ENCODE measurements around the gene CYP46A1.

CYP46A1 gene

GRCh38 chr14:99644723-99645544 is 39.2 kb upstream of the CYP46A1 start, which contains the start of gene HHIPL1:
Gene HHIPL1 (plus strand): TSS chr14:99645129. CDS start chr14:99645208, 79 bp downstream.
- TF ChIP-seq NFIC (IDR thresholded peaks at IDR 0.05) (no peak), EP300 (IDR thresholded peaks at IDR 0.05; ENCODE audit: borderline replicate concordance) (no peak), CEBPB (IDR thresholded peaks at IDR 0.05) (no peak), CREB1 (IDR thresholded peaks at IDR 0.05; ENCODE audit: low read depth) (no peak), TAF1 (IDR thresholded peaks at IDR 0.05; ENCODE audit: low read depth) (no peak), YY1 (IDR thresholded peaks at IDR 0.05; ENCODE audit: low read depth) (no peak), USF1 (IDR thresholded peaks at IDR 0.05) (no peak), ZBTB7A (IDR thresholded peaks at IDR 0.05; ENCODE audit: low read depth) (no peak), EGR1 (IDR thresholded peaks at IDR 0.05) (0 out of 2 replicates have a peak, but pooled peaks have one; percentile 21), TEAD4 (IDR thresholded peaks at IDR 0.05) (no peak)
- TF ChIP-seq, protein P1, sequence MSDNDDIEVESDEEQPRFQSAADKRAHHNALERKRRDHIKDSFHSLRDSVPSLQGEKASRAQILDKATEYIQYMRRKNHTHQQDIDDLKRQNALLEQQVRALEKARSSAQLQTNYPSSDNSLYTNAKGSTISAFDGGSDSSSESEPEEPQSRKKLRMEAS (IDR thresholded peaks at IDR 0.05): peak; percentile 84

DNA sequence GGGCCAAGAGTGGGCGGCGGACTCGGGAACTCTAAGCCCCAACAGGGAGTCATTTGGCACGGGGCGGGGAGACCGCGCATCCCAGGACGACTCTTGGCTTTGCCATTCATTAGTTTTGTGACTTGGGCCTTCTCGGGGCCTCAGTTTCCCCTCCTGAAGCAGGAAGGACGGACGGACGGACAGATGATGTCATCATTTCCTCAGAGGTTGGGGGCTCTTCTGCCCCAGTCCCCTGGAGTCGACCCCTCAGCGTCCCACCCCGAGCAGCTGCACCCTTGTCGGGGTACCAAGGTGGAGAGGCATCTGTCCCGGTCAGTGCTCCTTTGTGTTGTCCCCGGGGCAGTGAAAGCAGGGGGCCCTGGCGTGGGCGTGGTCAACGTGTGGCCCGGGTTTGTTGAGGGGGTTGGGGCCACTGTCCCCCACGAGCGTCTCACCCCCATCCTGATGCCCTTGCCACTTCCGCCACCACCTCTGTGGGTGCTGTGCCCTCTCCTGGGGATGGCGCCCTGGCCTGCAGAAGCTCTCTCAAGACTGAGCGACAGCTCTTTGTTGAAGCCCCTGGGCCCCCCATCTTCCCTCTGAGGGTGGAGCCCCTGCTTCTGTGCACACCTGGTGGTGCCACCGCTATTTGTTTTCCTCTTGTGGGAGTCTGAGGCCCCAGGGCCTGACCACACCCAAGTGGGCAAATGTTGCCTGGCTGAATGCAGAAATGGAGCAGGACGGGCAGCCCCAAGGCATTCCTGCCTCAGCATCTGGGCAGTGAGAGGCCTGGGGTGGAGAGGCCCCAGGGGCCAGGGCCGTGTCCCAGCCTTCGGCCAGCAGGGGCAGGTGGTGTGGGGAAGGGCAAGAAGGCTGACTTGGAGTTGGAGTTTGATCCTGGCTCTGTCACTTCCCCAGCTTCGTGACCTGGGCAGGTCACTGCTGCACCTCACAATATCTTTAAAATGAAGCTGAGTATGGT is 38.3 kb upstream of the CYP46A1 start:
- TF ChIP-seq, protein P1 (IDR thresholded peaks at IDR 0.05): no peak
- TF ChIP-seq TEAD4 (IDR thresholded peaks at IDR 0.05) (no peak), FOXM1 (IDR thresholded peaks at IDR 0.05; ENCODE audit: borderline replicate concordance, low read depth) (no peak), CEBPB (IDR thresholded peaks at IDR 0.05) (no peak), YY1 (IDR thresholded peaks at IDR 0.05; ENCODE audit: low read depth) (no peak), RAD21 (IDR thresholded peaks at IDR 0.05; ENCODE audit: low read depth) (no peak), USF1 (IDR thresholded peaks at IDR 0.05) (no peak), TCF12 (IDR thresholded peaks at IDR 0.05; ENCODE audit: low read depth) (no peak)

DNA sequence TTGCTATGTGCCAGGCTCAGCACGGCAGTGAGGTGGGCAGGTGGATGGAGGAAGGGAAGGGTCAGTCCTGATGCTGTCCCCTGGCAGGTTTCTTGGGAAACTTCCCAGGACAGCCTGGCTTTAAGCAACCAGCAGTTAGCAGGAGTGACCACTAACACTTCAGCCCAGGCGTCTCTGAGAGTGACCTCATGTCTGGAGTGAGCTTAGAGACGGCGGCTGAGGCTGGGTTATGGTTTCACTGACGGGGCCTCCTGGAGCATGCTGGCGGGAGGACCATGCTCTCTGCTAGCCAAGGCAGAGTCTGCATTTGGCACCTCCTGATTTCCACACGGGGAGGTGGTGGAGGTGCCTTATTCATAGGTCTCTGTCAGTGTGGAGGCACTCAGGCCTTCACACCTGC is 36.7 kb upstream of the CYP46A1 start:
- TF ChIP-seq ZBTB7A (IDR thresholded peaks at IDR 0.05; ENCODE audit: low read depth): no peak
- no peak for TF ChIP-seq TCF12 (IDR thresholded peaks at IDR 0.05; ENCODE audit: low read depth)
- TF ChIP-seq NFIC (IDR thresholded peaks at IDR 0.05): no peak
- no peak for TF ChIP-seq USF1 (IDR thresholded peaks at IDR 0.05)
- TF ChIP-seq RAD21 (IDR thresholded peaks at IDR 0.05; ENCODE audit: low read depth): no peak
- no peak for TF ChIP-seq CEBPB (IDR thresholded peaks at IDR 0.05)

- TF ChIP-seq YY1 (IDR thresholded peaks at IDR 0.05; ENCODE audit: low read depth): no peak
- no peak for TF ChIP-seq CREB1 (IDR thresholded peaks at IDR 0.05; ENCODE audit: low read depth)
- no peak for TF ChIP-seq NFIC (IDR thresholded peaks at IDR 0.05)
- TF ChIP-seq EGR1 (IDR thresholded peaks at IDR 0.05): no peak
- TF ChIP-seq, protein P1 (IDR thresholded peaks at IDR 0.05): no peak
- no peak for TF ChIP-seq ZBTB7A (IDR thresholded peaks at IDR 0.05; ENCODE audit: low read depth)
- TF ChIP-seq TEAD4 (IDR thresholded peaks at IDR 0.05): no peak
- no peak for TF ChIP-seq TAF1 (IDR thresholded peaks at IDR 0.05; ENCODE audit: low read depth)
- TF ChIP-seq EP300 (IDR thresholded peaks at IDR 0.05; ENCODE audit: borderline replicate concordance): no peak
- TF ChIP-seq TCF12 (IDR thresholded peaks at IDR 0.05; ENCODE audit: low read depth): no peak
- no peak for TF ChIP-seq RAD21 (IDR thresholded peaks at IDR 0.05; ENCODE audit: low read depth)
- TF ChIP-seq REST (IDR thresholded peaks at IDR 0.05; ENCODE audit: low read depth): no peak
- no peak for TF ChIP-seq CEBPB (IDR thresholded peaks at IDR 0.05)
- TF ChIP-seq USF1 (IDR thresholded peaks at IDR 0.05): no peak
- TF ChIP-seq FOXM1 (IDR thresholded peaks at IDR 0.05; ENCODE audit: borderline replicate concordance, low read depth): no peak
Observed at GRCh38 chr14:99648027-99648784, 35.9 kb upstream of the CYP46A1 start.

DNA sequence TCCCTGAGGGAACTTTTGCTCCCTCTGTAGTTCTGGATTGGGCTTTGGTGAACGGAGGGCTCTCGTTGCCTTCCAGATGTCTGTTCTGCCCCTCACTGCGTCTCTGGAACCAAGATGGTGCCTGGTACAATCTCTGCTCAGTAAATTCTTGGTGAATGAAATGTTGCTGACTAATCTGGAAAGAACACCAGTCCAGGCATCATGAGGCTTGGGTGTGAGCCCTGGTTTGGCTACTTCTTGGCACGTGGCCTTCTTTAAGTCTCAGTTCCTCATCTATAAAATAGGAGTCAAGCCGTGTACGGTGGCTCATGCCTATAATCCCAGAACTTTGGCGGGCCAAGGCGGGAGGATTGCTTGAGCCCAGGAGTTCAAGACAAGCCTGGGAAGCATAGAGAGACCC is 34.9 kb upstream of the CYP46A1 start:
- TF ChIP-seq RAD21 (IDR thresholded peaks at IDR 0.05; ENCODE audit: low read depth) (no peak), NFIC (IDR thresholded peaks at IDR 0.05) (no peak), TCF12 (IDR thresholded peaks at IDR 0.05; ENCODE audit: low read depth) (no peak)
